DOHH2 (cell line): ENCODE results near the gene TRAK2.

ENCODE experiments used
- H3F3A ChIP-seq: fragments of 200-600 bp; sonication (generic), shearing (Covaris generic); 2 replicates; pipeline ENCODE4 v1.6.0; 2016; ENCODE audit warnings: antibody characterized with exemption, mild to moderate bottlenecking; ENCODE audit not compliant: control insufficient read depth, insufficient read depth
- H3K27ac ChIP-seq: fragments of 200-600 bp; sonication (generic); 2 replicates; pipeline ENCODE4 v1.5.1; 2014; ENCODE audit warnings: low read depth, mild to moderate bottlenecking, low read length, moderate library complexity
- H3K27me3 ChIP-seq: fragments of 200-600 bp; sonication (generic); 2 replicates; pipeline ENCODE4 v1.6.1; 2014; ENCODE audit warnings: mild to moderate bottlenecking, low read length, mixed read lengths; ENCODE audit not compliant: control insufficient read depth
- H3K36me3 ChIP-seq: fragments of 200-600 bp; sonication (generic); 2 replicates; pipeline ENCODE4 v1.6.1; 2014; ENCODE audit warnings: mild to moderate bottlenecking, low read length, moderate library complexity, mixed read lengths; ENCODE audit not compliant: control insufficient read depth
- H3K4me1 ChIP-seq: fragments of 200-600 bp; sonication (generic); 2 replicates; pipeline ENCODE4 v1.6.1; 2014; ENCODE audit warnings: mild to moderate bottlenecking, low read length, mixed read lengths; ENCODE audit not compliant: control insufficient read depth
- H3K4me2 ChIP-seq: fragments of 200-600 bp; sonication (generic); 2 replicates; pipeline ENCODE4 v1.6.0; 2014; ENCODE audit warnings: mild to moderate bottlenecking, low read length, moderate library complexity
- H3K4me3 ChIP-seq: fragments of 200-600 bp; sonication (generic); 2 replicates; pipeline ENCODE4 v1.5.1; 2014; ENCODE audit warnings: mild to moderate bottlenecking, low read length, mixed read lengths
- H3K79me2 ChIP-seq: fragments of 200-600 bp; sonication (generic); 2 replicates; pipeline ENCODE4 v1.6.1; 2014; ENCODE audit warnings: mild to moderate bottlenecking, low read length, mixed read lengths; ENCODE audit not compliant: control insufficient read depth
- H3K9me2 ChIP-seq: fragments of 200-600 bp; sonication (generic); replicated peaks from 2 replicates; pipeline ENCODE4 v1.6.1; 2014; ENCODE audit warnings: mild to moderate bottlenecking, low read length, mixed read lengths; ENCODE audit not compliant: control insufficient read depth
- H3K9me3 ChIP-seq: fragments of 200-600 bp; sonication (generic); 2 replicates; pipeline ENCODE4 v1.6.1; 2014; ENCODE audit warnings: antibody characterized with exemption, low read length, mixed read lengths; ENCODE audit not compliant: control insufficient read depth, insufficient read depth
- H4K20me1 ChIP-seq: fragments of 200-600 bp; sonication (generic); 2 replicates; pipeline ENCODE4 v1.6.0; 2014; ENCODE audit warnings: low read depth, mild to moderate bottlenecking, antibody characterized with exemption, low read length, moderate library complexity; ENCODE audit not compliant: control insufficient read depth, insufficient read depth
- EZH2phosphoT487 ChIP-seq: fragments of 200-600 bp; sonication (generic); IDR thresholded peaks from 2 replicates; pipeline ENCODE4 v1.6.1; 2017; ENCODE audit warnings: borderline replicate concordance, mild to moderate bottlenecking, antibody characterized with exemption, low read length, moderate library complexity, mixed read lengths
- TF ChIP-seq, protein P1 (sequence below): fragments of 200-600 bp; sonication (generic); IDR thresholded peaks from one replicate; pipeline ENCODE4 v1.5.1; 2014; ENCODE audit warnings: antibody characterized with exemption, mild to moderate bottlenecking, low read depth, low read length; ENCODE audit not compliant: poor library complexity, severe bottlenecking

TRAK2 gene

DNA sequence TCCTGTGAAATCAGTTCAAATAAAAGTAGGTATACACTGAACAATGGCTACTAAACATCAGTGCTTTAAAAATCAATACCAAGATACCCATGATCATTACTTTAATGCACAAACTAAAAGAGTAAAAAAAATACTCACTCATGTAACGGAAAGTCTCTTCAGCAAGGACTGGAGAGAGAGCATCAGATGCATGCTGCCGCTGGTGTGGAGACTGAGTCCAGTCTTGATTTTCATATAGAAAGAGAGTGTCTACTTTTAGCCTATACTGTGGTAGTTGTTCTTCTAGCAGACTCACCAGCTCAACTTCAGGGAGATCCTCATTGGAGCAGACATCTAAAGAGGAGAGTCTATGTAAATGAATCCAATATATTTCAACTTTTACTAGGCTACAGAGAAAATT is 44.0 kb downstream of the TRAK2 start:
- no peak overlapping the region for H3K27ac ChIP-seq
- no peaks in the 10 kb centered on the region for H3K9me2 ChIP-seq
- H3K36me3 ChIP-seq: no peaks in the 10 kb centered on the region
- no peak overlapping the region for H3K4me2 ChIP-seq
- no peaks in the 10 kb centered on the region for H3K4me1 ChIP-seq
- no peaks in the 10 kb centered on the region for H3F3A ChIP-seq
- no peaks in the 10 kb centered on the region for H4K20me1 ChIP-seq
- TF ChIP-seq EZH2phosphoT487: no peak
- TF ChIP-seq, protein P1, sequence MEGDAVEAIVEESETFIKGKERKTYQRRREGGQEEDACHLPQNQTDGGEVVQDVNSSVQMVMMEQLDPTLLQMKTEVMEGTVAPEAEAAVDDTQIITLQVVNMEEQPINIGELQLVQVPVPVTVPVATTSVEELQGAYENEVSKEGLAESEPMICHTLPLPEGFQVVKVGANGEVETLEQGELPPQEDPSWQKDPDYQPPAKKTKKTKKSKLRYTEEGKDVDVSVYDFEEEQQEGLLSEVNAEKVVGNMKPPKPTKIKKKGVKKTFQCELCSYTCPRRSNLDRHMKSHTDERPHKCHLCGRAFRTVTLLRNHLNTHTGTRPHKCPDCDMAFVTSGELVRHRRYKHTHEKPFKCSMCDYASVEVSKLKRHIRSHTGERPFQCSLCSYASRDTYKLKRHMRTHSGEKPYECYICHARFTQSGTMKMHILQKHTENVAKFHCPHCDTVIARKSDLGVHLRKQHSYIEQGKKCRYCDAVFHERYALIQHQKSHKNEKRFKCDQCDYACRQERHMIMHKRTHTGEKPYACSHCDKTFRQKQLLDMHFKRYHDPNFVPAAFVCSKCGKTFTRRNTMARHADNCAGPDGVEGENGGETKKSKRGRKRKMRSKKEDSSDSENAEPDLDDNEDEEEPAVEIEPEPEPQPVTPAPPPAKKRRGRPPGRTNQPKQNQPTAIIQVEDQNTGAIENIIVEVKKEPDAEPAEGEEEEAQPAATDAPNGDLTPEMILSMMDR: no peak
- no peaks in the 10 kb centered on the region for H3K79me2 ChIP-seq
- no peak overlapping the region for H3K4me3 ChIP-seq
- no peaks in the 10 kb centered on the region for H3K9me3 ChIP-seq
- H3K27me3 ChIP-seq: no peaks in the 10 kb centered on the region

GRCh38 chr2:201406077-201406662 is 45.1 kb downstream of the TRAK2 start:
- TF ChIP-seq EZH2phosphoT487: no peak
- TF ChIP-seq, protein P1: no peak
- Histone ChIP-seq H3K9me2 (no peaks in the 10 kb centered on the region), H3K4me3 (no peak overlapping the region), H3K4me2 (no peak overlapping the region), H3K79me2 (no peaks in the 10 kb centered on the region), H3F3A (no peaks in the 10 kb centered on the region), H3K27me3 (no peaks in the 10 kb centered on the region), H3K9me3 (no peaks in the 10 kb centered on the region), H3K27ac (no peak overlapping the region), H4K20me1 (no peaks in the 10 kb centered on the region), H3K36me3 (no peaks in the 10 kb centered on the region), H3K4me1 (no peaks in the 10 kb centered on the region)

DNA sequence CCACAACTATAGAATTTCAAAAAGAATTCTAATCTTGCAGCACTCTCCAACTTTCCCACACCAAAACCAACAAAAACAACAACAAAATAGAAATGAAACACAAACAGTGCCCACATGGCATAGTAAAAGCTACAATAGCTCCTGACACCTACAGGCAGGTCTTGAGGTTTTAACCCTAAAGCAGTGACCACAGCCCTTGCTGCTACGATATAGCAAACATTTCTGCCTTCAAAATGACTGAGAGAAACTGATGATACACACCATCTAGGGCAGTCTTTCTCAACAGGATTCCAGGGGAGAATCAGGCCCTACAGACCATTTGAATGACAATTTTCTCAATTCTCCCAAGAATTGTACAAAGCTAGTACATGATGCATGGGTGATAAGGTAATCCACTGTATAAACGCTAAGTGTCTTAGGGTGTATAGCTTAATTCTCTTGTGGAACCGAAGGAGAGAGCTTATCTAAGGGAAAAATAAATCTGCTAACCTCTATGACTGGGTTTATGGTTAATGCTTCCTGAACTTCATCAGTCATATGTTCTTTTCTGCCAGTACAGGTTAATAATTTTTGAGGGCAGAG is 46.5 kb downstream of the TRAK2 start:
- H3K9me2 ChIP-seq: no peaks in the 10 kb centered on the region
- H3K4me2 ChIP-seq: no peak overlapping the region
- H3K4me3 ChIP-seq: no peak overlapping the region
- no peak for TF ChIP-seq EZH2phosphoT487
- TF ChIP-seq, protein P1: no peak
- no peaks in the 10 kb centered on the region for H3F3A ChIP-seq
- H3K27ac ChIP-seq: no peak overlapping the region
- H3K36me3 ChIP-seq: no peaks in the 10 kb centered on the region
- H3K9me3 ChIP-seq: no peaks in the 10 kb centered on the region
- H4K20me1 ChIP-seq: no peaks in the 10 kb centered on the region
- H3K4me1 ChIP-seq: no peaks in the 10 kb centered on the region
- H3K79me2 ChIP-seq: no peaks in the 10 kb centered on the region
- H3K27me3 ChIP-seq: no peaks in the 10 kb centered on the region
